Stimulated activated naive CD4-positive, alpha-beta T cell (primary cell): ENCODE measurements around the gene MAP4.

Experiments
- DNase-seq, 6 experiments: peaks; one replicate each; lab custom pipeline; 2025; lab: John Stamatoyannopoulos, UW

Gene MAP4

DNA sequence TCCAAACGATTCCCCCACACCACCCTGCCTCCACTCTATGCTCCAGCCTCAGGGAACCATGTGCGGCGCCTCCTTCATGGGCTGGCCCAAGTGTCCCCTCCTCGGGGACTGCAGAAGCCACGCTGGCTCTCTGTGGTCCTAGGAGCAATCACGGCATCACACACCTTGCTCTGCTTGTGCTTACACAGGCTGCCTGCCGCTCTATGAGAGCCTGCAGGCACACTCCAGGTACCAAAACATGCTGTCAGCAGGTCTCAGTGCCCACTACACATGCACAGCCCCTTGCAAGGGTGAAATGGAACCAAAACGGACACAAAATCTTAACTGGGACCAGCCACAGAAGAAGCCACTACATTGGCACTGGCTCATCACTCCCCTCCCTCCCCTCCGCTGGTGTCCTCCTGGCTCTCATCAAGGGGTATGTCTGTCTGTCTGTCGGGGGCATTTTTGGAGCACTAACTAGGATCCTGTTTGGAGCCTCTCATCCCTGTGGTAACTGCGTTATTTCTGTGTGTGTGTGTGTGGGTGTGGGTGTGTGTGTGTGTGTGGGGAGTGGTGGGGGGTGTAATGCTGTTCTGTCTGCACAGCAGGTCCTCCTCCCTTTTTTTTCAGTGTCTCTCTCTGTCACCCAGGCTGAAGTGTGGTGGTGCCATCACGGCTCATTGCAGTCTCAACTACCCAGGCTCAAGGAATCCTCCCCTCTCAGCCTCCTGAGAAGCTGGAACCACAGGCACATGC is 152.7 kb downstream of the MAP4 start:
- DNase-seq, result no peak

- DNase-seq, result no peak
Observed at GRCh38 chr3:47859956-47860605, 156.1 kb downstream of the MAP4 start.

- DNase-seq, result no peak
Observed at GRCh38 chr3:47857151-47857550, 159.1 kb downstream of the MAP4 start.

DNA sequence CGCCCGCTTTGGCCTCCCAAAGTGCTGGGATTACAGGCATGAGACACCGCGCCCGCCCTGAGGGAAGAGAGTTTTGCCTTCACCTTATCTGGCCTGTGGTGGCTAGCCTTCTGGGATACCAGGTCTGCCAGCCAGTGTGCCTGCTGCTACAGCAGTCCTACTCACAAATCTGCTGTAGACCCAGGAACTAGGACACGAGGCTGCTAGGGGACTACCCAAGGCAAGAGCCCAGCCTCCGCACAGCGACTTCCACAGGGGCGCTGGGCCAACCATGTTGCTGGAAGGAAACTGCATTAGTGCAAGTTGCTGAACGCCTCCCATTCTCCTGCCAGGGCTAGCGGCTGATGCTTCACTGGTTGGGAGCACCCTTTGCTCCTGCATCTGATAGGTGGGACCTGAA is 159.5 kb downstream of the MAP4 start:
- DNase-seq, result no peak

- no peak for DNase-seq
Observed at GRCh38 chr3:47855461-47856383, 160.5 kb downstream of the MAP4 start.

DNA sequence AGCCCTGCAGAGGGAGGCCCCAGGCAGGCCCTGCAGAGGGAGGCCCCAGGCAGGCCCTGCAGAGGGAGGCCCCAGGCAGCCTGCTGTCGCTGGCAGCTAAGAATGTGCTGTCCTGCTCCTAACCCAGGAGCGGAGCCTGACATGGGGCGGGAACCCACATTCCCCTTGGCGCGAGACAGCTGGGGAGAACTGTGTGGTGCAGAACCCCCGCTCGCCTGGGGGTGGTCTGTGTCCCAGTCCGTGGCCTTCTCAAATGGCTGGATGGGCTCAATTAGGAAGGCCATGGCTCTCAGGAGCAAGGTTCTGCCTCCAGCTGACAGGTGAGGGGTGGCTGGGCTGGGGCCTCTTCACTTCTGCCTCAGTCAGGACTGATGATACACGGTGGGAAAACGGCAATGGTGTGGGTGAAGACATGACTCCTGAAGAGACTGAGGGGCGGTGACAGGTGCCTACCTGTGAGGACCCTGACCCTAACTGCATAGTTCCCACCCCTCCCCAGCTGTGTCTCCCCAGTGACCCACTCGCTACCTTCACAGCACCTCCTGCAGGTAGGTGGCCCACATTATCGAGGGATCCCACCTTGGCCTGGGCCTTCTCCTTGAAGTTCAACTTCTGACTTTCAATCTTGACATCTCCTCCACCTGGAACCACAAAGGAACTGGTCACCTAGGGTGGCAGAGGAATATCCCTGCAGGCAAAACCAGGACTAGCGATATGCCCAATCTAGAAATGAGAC is 161.3 kb downstream of the MAP4 start:
- DNase-seq, result no peak

DNA sequence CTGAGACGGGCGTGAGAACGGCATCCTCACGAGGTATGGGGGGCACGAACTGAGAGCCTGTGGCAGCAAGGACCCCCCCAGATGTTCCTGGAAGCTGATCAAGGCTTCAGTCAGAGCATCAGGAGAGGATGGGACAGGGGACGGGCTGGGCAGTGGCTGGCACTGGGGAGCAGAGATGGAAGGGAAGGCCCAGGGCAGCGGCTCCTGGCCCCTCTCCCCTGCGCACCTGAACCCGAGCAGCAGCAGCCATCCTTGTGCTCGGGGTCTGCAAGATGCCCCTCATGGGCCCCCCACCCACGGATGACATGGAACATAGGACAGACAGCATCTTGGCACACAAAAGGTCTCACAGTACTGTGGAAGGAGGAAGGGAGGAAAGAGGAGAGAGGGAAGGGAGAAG is 161.9 kb downstream of the MAP4 start:
- DNase-seq, result no peak

GRCh38 chr3:47852604-47853602 is 163.3 kb downstream of the MAP4 start:
- DNase-seq, result no peak

DNA sequence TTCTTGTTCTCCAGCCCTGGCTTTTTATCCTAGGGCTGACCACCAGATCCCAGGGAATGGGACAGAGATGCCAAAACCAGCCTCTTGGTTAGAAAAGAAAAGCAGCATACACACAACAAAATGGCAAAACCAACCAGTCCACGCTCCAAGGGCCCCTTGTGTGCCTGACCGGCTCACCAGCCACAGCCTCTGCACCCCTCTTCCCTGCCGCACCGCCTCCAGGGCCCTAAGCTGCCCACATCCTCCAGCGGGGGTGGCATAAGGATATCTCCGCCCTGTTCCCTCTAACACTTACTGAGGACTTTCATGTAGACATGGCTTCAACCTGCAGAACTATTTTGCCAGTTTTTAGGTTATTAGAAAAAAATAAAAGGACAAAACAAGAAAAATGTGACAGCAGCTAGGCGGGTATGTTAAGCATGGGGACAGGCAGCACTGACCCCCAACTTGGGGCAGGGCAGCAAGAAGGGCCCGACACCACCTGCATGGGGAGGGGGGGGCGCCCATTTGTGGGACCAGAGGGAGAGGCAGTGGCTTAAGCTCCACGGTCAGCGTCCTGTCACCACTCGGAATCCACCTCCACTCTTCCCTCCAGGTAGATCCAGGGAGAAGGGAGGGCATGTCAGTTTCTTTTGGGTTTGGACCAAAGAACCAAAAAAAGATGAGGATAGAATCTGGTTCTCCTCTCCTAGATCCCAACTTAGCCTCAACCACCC is 164.2 kb downstream of the MAP4 start:
- no peak for DNase-seq

GRCh38 chr3:47850564-47851410 is 165.4 kb downstream of the MAP4 start:
- no peak for DNase-seq

GRCh38 chr3:47849699-47850563 is 166.3 kb downstream of the MAP4 start:
- DNase-seq, result no peak

DNA sequence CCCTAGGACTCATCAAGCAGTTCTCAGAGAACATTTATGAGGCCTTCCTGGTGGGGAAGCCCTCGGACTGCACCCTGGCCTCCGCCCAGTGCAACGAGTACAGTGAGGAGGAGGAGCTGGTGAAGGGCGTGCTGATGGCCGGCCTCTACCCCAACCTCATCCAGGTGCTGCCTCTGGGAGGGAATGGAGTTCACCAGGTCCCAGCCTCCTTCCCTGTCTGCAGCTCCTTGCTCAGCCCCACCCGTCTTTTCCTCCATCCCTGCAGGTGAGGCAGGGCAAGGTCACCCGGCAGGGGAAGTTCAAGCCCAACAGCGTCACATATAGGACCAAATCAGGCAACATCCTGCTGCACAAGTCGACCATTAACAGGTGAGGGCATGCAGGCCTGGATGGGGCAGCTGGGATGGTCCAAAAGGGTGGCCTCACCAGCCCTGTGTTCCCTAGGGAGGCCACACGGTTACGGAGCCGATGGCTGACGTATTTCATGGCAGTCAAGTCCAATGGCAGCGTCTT is 167.0 kb downstream of the MAP4 start:
- no peak for DNase-seq

DNA sequence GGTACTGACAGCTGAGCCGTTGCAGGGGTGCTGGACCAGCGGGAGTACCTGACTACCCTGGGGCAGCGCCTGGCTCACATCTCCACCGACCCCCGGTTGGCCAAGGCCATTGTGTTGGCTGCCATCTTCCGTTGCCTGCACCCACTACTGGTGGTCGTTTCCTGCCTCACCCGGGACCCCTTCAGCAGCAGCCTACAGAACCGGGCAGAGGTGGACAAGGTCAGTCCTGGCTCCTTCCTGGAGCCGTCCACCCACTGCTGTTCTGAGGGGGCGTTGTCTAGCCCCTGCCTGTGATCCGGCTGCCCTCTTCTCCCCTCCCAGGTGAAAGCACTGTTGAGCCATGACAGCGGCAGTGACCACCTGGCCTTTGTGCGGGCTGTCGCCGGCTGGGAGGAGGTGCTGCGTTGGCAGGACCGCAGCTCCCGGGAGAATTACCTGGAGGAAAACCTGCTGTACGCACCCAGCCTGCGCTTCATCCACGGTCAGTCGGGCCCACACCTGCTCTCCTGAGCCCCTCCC is 167.6 kb downstream of the MAP4 start:
- DNase-seq, result no peak

GRCh38 chr3:47847801-47848518 is 168.3 kb downstream of the MAP4 start:
- no peak for DNase-seq

GRCh38 chr3:47847260-47847659 is 169.0 kb downstream of the MAP4 start:
- DNase-seq, result no peak

- DNase-seq, result no peak
Observed at GRCh38 chr3:47846880-47847248, 169.4 kb downstream of the MAP4 start.
